Left colon (tissue), 2 donors: Measurements from ENCODE around the gene DPYSL4. TPM values are rescaled to one million over a fixed set of nuclear protein-coding genes. Genes with fewer than 3 reads are reported as not detected.
A peak's percentile ranks its signal among the peaks of the same experiment; 100 is the strongest.
"Not testable (repeated sequence)": the region's sequence is repeated elsewhere in the genome, so short reads cannot be mapped to it uniquely, and the experiment has no call there.

Source experiments
- ATAC-seq: fragments of 200-7000 bp; cut with Tn5 transposase; one replicate; pipeline ENCODE4 v1.9.1; 2020; ENCODE audit warnings: mild to moderate bottlenecking, moderate library complexity
- DNase-seq, 2 donors: peaks; one replicate each; pipeline ENCODE4 v3.0.0-alpha.2; 2020
- intact Hi-C, 2 donors: fragments of 100-400 bp; cut with DNase I in 1 of 2; cut with micrococcal nuclease in 1 of 2; formaldehyde crosslinking; loops; one replicate each; pipeline versions ENCODE4 v1.11.2 to v1.14.0; 2022; cut with DNase I, micrococcal nuclease
- total RNA-seq, 2 donors: library from RNA; stranded (reverse); fragmentation: NEBNext Ultra II Directional; extraction: Animal tissue kit (Norgen Biotek cat#: 25700); gene quantifications; one replicate each; pipeline ENCODE4 v1.2.1, GENCODE V29; 2021
- donor health status: DM: no; HTN: no; CAD: no.
- donor health status: DM: yes; HTN: yes; CAD: no.

DPYSL4 gene
- total RNA-seq, 2 donors from 2014 or later, result 0.45 TPM; not detected in 1

DNA sequence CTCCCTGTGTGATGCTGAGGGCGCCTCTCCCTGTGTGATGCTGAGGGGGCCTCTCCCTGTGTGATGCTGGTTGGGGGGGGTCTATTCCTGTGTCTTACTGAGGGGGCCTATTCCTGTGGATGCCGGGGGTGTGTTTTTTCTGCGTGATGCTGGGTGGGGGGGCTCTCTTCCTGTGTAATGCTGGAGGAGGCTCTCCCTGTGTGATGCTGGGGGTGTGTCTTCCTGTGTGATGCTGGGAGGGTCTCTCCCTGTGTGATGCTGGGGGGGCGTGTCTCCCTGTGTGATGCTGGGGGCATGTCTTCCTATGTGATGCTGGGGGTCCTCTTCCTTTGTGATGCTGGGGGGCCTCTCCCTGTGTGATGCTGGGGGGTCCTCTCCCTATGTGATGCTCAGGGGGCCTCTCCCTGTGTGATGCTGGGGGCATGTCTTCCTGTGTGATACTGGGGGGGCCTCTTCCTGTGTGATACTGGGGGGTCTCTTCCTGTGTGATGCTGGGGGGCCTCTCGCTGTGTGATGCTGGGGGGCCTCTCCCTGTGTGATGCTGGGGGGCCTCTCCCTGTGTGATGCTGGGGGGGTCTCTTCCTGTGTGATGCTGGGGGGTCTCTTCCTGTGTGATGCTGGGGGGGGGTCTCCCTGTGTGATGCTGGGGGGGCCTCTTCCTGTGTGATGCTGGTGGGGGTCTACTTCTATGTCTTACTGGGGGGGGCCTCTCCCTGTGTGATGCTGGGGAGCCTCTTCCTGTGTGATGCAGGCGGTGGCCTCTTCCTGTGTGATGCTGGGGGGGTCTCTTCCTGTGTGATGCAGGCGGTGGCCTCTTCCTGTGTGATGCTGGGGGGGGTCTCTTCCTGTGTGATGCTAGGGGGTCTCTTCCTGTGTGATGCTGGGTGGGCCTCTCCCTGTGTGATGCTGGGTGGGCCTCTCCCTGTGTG is 27.2 kb upstream of the DPYSL4 start:
- DNase-seq, intact Hi-C loops, ATAC-seq: not testable (repeated sequence)

DNA sequence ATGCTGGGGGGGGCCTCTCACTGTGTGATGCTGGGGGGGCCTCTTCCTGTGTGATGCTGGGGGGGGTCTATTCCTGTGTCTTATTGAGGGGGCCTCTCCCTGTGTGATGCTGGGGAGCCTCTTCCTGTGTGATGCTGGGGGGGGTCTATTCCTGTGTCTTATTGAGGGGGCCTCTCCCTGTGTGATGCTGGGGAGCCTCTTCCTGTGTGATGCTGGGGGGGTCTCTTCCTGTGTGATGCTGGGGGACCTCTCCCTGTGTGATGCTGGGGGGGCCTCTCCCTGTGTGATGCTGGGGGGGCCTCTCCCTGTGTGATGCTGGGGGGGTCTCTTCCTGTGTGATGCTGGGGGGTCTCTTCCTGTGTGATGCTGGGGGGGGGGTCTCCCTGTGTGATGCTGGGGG is 26.5 kb upstream of the DPYSL4 start:
- DNase-seq, intact Hi-C loops, ATAC-seq: not testable (repeated sequence)

DNA sequence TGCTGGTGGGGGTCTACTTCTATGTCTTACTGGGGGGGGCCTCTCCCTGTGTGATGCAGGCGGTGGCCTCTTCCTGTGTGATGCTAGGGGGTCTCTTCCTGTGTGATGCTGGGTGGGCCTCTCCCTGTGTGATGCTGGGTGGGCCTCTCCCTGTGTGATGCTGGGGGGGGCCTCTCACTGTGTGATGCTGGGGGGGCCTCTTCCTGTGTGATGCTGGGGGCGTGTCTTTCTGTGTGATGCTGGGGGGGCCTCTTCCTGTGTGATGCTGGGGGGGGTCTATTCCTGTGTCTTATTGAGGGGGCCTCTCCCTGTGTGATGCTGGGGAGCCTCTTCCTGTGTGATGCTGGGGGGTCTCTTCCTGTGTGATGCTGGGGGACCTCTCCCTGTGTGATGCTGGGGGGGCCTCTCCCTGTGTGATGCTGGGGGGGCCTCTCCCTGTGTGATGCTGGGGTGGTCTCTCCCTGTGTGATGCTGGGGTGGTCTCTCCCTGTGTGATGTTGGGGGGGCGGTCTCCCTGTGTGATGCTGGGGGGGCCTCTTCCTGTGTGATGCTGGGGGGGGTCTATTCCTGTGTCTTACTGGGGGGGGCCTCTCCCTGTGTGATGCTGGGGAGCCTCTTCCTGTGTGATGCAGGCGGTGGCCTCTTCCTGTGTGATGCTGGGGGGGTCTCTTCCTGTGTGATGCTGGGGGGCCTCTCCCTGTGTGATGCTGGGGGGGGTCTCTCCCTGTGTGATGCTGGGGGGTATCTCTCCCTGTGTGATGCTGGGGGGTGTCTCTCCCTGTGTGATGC is 25.7 kb upstream of the DPYSL4 start:
- DNase-seq, ATAC-seq, intact Hi-C loops: not testable (repeated sequence)

DNA sequence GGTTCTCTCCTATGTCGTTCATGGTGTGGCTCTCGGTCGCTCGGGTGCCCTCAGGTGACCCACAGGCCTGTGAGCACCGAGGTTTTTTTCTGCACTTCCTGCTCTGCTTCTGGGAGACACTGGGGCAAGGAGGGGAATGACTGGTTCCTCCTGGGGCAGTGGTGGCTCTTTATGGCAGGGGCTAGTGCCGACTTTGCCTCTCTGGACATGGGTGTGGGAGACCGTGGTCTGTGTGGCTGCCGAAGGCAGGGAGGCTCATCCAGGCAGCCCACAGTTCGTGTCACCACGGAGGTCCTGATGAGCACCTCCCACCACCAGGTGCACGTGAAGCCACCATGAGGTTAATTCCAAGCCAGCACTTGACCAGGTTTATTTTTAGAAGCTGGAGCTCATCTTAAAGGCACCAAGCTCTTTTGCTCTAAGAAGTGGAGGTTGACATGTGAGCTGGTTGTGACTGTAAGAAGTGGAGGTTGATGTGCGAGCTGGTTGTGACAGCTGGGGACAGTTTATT is 24.7 kb upstream of the DPYSL4 start:
- intact Hi-C loops, result no loop called here
- ATAC-seq, result peak; percentile 26
- DNase-seq, result peak in 1 of 2 donors; percentile 23

DNA sequence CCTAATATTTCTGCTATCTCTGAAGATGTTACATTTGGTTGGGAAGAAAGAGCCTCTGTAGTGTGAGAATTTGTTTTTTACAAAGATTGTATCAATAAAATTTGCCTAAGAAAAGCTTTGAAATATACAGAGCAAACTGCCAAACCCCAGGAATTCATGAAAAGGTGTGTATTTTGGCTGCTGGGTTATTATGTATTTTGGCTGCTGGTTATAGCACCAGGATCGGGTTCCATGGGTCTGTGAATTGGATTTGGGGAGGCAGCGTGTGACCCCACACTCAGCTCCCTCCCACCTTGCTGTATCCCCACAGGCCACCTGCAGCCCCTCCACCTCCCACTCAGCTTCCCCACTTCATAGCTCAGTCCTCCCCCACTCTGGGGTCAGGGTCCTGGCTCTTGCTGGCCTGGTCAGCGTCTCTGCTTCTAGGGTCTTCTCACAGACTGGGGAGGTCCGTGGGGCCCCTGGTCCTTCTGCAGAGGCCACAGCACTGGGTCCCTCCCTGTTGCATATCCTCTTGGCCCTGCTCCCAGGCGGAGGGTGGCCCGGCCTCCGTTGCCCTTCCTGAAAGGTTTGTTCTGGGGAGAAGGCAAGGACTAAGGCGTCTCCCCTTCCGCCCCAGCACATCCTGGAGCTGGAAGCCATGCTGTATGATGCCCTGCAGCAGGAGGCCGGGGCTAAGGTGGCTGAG is 24.0 kb upstream of the DPYSL4 start:
- DNase-seq, result peak; percentile 52 to 54

DNA sequence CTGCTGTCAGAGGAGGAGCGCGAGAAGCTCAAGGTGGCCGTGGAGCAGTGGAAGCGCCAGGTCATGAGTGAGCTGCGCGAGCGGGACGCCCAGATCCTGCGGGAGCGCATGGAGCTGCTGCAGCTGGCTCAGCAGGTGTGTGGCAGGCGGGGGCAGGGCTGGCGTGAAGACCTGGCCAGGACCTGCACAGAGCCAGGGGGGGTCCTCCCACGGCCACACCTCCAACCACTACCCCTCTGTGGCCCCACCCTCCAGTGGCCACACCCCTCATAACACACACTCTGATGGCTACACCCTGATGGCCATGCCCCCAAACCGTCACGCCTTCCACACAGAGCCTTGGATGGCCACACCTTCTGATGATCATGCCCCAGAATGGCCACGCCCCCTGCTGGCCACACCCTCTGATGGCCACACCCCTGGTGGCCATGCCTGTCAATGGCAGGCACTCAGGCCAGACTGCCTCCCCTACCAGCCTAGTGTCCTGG is 23.4 kb upstream of the DPYSL4 start:
- DNase-seq (peak; percentile 66 to 70), ATAC-seq (peak; percentile 88)
- intact Hi-C loops, result no loop called here

More for the DNA sequence above, 24.0 kb upstream of the DPYSL4 start:
- intact Hi-C loops, result no loop called here
- ATAC-seq, result peak; percentile 62

DNA sequence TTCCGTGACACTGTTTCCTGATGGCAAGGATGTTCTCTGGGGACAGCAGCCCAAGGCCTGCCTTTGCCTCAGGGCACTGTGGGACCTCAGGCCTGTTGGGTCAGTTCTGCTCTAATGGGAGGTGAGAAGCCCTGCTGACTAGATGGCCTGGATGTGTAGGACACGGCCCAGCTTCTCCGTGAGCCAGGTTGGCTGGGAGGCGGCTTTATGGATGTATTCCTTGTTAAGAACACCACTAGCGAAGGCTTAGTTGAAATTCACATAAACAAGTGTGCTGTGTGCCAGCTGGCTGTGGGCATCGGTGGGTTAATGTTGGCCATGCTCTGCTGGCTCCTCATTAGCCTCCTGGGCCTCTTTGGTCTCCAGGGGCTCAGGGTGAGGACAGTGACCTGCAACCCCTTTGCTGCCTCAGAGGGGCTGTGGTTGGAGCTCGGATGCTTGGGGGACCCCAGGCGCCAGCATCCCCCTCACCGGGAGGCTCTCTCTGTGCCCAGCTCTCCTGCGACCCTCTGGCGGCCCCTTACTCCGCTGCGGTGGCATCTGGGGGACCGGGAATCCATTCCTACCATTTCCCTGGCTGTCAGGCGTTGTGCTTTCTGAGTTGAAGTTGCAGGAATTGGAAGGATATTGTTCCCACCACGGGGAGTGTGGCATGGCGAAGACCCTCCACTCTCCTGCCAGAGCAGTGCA is 22.8 kb upstream of the DPYSL4 start:
- DNase-seq, result no peak
- ATAC-seq, result no peak
- intact Hi-C loops, result no loop called here

DNA sequence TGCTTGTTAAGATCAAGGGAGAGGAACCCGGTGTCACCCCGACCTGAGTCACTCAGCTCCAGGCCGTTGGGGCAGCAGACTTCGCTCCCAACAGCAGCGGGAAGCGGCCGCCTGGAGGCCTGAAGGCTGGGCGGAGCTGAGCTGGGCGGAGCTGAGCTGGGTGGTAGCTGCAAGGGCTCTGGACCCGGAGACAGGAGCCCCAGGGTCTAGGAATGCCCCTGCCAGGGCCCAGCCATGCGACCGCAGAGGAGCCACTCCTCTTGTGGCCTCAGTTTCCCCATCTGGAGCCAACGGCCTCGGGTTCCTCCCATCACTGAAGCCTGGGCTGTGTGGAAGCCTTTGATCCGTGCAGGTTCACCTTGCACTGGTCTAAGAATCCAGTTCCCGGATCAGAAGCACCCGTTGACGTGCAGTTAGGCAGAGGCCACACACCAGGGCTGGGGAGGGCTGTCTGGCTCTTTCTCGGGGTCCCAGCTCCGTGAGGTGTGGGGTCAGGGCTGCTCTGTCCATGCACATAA is 21.9 kb upstream of the DPYSL4 start:
- peak; percentile 69 for ATAC-seq
- peak; percentile 37 to 66 for DNase-seq
- intact Hi-C loops, result no loop called here

DNA sequence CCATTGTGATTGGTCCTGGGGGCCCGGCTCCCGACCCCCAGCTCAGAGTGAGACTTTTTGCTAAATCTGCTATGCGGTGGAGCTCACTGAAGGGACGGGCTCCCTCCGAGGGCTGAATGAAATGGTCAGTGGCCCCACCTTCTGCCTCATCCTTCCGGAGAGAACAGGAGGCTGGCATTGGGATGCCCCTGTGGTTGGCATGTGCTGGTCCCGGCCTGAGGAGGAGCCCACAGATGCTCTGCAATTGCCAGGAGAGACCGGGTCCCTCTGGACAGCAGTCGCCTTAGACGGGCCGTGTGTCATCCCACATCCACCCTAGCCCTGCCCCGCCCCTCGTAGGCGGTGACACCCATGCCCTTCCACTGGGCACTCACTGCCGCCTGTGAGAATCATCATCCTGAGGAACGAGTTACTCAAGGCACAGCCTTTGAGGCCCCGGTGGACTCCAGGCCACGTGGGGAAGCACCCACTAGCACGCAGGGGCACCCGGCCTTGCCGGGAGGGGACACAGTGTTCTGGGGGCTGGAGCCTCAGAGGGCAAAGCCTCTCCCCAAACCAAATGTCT is 21.2 kb upstream of the DPYSL4 start:
- DNase-seq (no peak), ATAC-seq (no peak)
- intact Hi-C loops, result no loop called here

DNA sequence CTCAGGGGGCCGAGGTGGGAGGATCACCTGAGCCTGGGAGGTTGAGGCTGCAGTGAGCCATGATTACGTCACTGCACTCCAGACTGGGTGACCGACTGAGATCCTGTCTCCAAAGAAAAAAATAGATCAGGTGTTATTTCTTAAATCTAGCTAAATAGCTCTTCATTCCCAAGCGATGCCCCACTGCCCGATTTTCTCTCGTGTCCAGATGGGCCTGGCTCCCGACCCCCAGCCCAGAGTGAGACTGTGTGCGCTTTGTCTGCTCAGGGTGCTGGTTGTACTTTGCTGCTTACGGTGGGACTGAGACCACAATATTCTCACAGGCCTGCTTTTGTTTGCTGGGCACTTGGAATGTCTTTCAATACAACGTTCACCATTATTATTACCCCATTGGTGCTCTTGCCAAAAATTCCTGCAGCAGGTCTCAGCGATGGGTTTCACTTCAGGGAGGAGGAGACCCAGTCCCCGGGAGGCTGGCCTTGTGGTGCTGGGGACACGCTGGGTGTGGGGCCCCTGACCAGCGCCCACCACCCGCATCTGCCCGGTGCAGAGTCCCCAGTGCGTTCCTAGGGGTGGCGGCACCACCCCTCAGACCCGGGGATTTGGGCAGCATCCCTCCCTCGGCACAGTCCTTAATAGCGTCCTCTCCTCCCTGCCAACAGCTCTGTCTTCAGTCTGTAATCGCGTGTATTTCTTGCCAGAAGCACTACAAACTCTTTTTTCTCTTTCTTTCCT is 20.4 kb upstream of the DPYSL4 start:
- DNase-seq (no peak), ATAC-seq (no peak)
- intact Hi-C loops, result no loop called here

DNA sequence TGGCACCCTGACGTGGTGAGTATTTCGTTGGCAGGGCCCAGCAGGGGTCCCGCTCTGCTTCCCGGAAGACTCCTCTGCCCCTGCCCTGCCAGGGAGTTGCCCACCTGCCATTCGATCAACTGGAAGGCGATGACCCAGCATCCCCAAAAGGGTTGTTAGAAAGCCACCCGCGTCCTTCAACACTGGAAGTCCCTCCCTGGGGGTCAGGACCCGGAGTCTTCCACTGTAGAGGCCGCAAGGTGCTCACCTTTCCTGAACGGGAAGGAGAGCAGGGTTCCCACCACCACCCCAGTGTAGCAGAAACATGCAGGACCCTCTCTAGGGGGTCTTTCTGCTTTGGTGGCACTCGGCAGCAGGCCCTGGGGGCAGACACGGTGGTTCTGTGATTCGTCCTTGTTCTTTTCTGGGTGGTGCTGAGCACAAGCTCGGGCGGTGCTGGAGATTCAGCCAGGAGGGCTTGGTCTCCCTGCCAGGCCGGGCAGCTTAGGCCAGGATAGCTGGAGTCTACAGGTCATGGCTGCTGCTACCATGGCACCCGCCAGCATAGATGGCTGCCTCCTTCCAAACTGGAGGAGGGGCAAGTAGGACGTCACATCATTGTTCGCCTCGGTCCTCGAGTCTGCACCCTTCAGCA is 19.6 kb upstream of the DPYSL4 start:
- intact Hi-C loops, result no loop called here
- ATAC-seq (no peak), DNase-seq (no peak)

DNA sequence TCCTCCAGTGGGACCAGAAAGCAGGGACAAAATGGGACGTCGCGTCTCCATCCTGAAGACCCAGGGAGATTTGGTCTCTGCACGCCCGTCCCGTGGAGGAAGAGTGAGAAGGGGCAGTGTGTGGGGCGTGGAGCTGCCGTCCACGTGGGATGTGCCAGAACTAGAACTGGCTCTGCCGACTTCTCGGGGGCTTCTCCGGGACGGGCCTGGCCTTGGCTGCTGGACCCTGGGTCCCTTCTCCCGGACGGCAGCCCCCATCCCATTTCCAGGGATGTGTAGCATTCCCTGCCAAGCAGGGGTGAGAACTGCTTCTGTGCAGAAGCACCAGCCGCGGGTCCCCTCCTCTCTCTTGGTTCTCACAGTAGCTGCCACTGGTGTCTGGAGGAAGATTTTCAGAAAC is 18.8 kb upstream of the DPYSL4 start:
- DNase-seq (no peak), ATAC-seq (no peak)
- intact Hi-C loops, result no loop called here

DNA sequence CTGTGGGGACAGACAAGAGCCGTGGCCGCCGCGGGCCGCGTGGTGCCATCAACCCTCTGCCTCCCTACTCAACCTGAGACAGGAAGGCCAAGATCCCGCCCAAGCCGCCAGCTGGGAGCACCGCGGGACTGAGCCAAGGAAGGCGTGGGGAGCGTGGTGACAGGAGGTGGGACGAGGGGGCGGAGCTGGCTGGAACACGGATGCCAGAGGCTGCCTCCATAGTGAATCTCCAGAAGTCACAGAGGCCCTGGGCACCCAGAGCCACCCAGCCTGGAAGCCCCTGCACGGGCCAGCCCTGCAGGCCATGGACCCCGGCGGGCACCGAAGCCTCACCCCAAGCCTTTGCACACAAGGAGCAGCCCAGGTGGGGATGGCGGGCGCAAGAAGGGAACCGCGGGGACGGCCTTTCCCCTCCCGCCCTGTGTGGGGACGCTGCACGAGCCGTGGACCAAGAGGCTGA is 18.1 kb upstream of the DPYSL4 start:
- DNase-seq, result no peak
- intact Hi-C loops, result no loop called here
- ATAC-seq, result no peak

DNA sequence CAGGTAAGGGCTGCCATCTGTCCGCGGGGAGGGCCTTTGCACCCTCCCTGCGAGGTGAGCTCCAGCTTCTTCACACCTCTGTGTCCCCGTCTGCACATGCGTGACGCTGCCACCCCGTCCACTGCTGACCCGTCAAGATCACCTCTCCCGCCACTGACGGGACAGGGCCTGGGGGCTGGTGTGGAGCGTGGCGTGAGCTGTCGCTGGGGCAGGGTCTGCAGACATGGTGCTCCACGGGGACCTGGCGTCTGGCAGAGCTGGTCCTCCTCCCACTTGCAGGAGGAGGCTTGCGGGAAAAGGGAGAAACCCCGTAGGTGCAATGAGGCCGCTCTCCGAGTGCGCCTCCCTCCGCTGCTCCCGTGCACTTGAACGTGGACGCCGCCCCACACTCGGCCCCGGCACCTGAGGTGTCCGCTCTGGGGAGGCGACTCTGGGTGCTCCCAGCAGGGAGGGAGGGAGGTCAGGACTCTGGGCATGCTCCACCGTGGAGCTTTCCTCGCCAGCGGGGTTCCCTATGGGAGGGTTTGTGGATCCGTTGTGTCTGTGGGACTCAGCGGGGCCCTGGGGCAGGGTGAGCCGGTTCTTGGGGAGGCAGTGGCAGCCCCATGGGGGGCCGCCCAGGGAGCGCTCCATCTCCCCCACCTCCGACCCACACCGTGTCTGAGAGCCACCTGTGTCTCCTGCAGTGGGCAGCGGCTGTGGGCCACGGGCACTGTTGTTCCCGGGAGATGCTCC is 17.6 kb upstream of the DPYSL4 start:
- DNase-seq (no peak), ATAC-seq (no peak)
- intact Hi-C loops, result no loop called here

DNA sequence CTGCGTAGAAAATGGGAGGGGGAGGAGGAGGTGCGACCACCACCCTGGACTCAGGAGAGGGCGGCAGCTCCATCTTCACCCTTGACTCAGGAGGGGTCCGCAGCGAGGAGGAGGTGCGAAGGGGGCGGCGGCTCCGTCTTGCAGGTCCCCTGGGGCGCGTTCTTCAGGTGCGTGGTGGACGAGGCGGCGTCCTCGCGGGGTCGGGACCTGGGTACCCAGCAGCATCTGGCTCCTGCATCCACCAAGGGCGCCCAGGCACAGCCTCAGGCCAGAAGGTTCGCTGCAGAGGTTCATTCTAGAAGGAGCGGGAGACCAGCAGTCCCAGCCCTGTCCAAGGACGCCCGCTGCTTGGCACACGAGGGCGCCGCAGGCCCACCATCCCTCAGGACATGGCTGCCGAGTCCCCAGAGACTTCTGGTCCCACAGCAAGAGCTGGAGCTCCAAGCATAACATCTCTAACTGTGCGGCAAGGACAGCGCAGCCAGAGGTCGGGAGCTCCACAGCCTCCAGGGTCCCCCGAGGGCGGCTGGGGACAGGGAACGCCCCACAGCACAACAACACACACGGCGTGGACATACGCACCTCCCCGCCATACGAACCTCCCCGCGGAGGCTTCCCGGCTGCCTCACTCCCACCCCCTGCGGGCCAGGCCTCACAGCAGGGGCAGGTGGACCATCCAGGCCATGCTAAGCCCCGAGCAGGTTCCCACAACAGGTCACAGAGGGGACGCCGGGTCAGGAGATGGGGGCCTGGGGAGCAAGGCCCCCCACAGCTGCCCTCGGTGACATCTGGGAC is 16.8 kb upstream of the DPYSL4 start:
- intact Hi-C loops, result no loop called here
- no peak for ATAC-seq
- DNase-seq, result no peak
